Testis (tissue), 5 donors: Measurements from ENCODE around the gene KCNH6. TPM values are rescaled to one million over a fixed set of nuclear protein-coding genes. Genes with fewer than 3 reads are reported as not detected.

Experiments used
- DNase-seq: peaks from one replicate; pipeline ENCODE4 v3.0.0-alpha.2; 2019
- H3K27ac ChIP-seq, 2 donors: fragments of 200-600 bp; sonication (generic); one replicate each; pipeline ENCODE4 v1.5.1; 2019
- H3K27me3 ChIP-seq: fragments of 200-600 bp; sonication (generic); one replicate; pipeline ENCODE4 v1.5.1; 2019
- H3K36me3 ChIP-seq: fragments of 200-600 bp; sonication (generic); one replicate; pipeline ENCODE4 v1.5.1; 2017; ENCODE audit warnings: low read depth; ENCODE audit errors: missing control alignments
- H3K4me1 ChIP-seq: fragments of 200-600 bp; sonication (generic); one replicate; pipeline ENCODE4 v1.5.1; 2019
- H3K4me3 ChIP-seq, 2 donors: fragments of 200-600 bp; sonication (generic); one replicate each; pipeline ENCODE4 v1.5.1; 2017 to 2019
- H3K9me3 ChIP-seq: fragments of 200-600 bp; sonication (generic); one replicate; pipeline ENCODE4 v1.5.1; 2017
- CTCF ChIP-seq, 3 experiments: fragments of 450-650 bp in 2 of 3; fragments of 200-600 bp in 1 of 3; sonication (generic) in 1 of 3; IDR thresholded peaks; one replicate each; pipeline ENCODE4 v1.5.1; 2016 to 2019; ENCODE audit warnings: antibody characterized with exemption in 3 of 3, mild to moderate bottlenecking in 2 of 3, moderate library complexity in 1 of 3
- POLR2A ChIP-seq: fragments of 450-650 bp; IDR thresholded peaks from one replicate; pipeline ENCODE4 v1.6.1; 2017; ENCODE audit warnings: antibody characterized with exemption, mild to moderate bottlenecking, moderate library complexity
- WGBS, 2 donors: methylation state at CpG; one replicate each; pipeline ENCODE4 v1.1.5; 2018; 5-methylcytosine and 5-hydroxymethylcytosine counted together
- intact Hi-C: fragments of 100-400 bp; cut with DNase I; formaldehyde crosslinking; loops from one replicate; pipeline ENCODE4 v1.15.1; 2023; ENCODE audit warnings: low total_unique reads
- long read RNA-seq, 2 donors: transcript quantifications; one replicate each; lab custom pipeline, GENCODE V29; 2026
- polyA plus RNA-seq: library from polyadenylated mRNA; stranded (reverse); fragments of 350-450 nt; fragmentation: Illumina TruSeq; extraction: RNeasy Lipid Tissue Mini Kit (QIAGEN cat#74804); gene quantifications from one replicate; pipeline ENCODE4 v1.2.3, GENCODE V29; 2014; ENCODE audit warnings: low read depth, low replicate concordance; ENCODE audit not compliant: insufficient read depth
- total RNA-seq, 2 donors: library from RNA; depleted of rRNA; stranded (reverse); fragments of >200 nt; gene quantifications; one replicate each; pipeline ENCODE4 v1.2.3, GENCODE V29; 2016

KCNH6 gene
- total RNA-seq (under 1 TPM; 0.79 to 0.99 TPM), polyA plus RNA-seq (1.7 TPM)
- long read RNA-seq, donor 1: 0 reads
- long read RNA-seq, donor 2: 0 reads

- TF ChIP-seq CTCF (IDR thresholded peaks at IDR 0.05) (no peak), POLR2A (no peak)
- H3K27ac ChIP-seq: no peak within 1 kb of the TSS
- peak within 1 kb of the TSS; percentile 24 to 26 for H3K4me3 ChIP-seq
- no peak for DNase-seq
- H3K4me1 ChIP-seq: no peaks in the 10 kb centered on the region
- no peaks in the 10 kb centered on the region for H3K27me3 ChIP-seq
- WGBS, 2 donors: 12 to 13% methylated on average over 28 to 38 of the region's 38 CpGs
- intact Hi-C loops: no loop called here
- no peaks in the 10 kb centered on the region for H3K36me3 ChIP-seq
- no peaks in the 10 kb centered on the region for H3K9me3 ChIP-seq
Observed at GRCh38 chr17:63523253-63523855, at the start of gene KCNH6. TSS of gene KCNH6 (plus strand) at chr17:63523358. CDS start at chr17:63523414, 56 bp downstream.

DNA sequence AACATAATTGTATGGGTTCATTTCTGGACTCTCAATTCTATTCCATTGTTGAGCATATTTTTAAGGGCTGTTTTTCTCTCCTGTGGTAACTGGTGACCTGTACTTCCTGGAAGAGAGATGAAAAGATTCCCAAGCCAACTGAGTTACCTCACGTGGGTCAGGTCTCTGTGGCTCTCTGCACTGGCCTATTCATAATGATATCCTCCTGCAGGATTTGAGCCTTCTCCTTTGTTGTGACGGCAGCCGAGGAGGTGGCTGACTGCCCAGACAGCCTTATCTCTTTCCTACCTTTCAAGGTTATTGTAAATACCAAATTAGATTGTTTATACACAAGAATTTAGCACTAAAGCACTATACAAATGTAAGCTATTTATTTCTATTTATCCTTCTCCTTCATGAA, 49.0 kb upstream of the KCNH6 start:
- WGBS, 2 donors: 13 to 33% methylated on average over 3 of the region's 3 CpGs
- Histone ChIP-seq H3K36me3 (no peaks in the 10 kb centered on the region), H3K9me3 (no peaks in the 10 kb centered on the region), H3K4me1 (peaks cover 32% of the 10 kb centered on the region), H3K27me3 (no peaks in the 10 kb centered on the region), H3K4me3 (no peak overlapping the region), H3K27ac (peak overlapping the region in 1 of 2 donors; percentile 69)
- peak; percentile 89 for DNase-seq
- no peak for TF ChIP-seq CTCF (IDR thresholded peaks at IDR 0.05)
- intact Hi-C loops: loop anchor here (10.0 kb wide), 1 partner anchor 61 kb away; no protein-coding TSS in a partner anchor

DNA sequence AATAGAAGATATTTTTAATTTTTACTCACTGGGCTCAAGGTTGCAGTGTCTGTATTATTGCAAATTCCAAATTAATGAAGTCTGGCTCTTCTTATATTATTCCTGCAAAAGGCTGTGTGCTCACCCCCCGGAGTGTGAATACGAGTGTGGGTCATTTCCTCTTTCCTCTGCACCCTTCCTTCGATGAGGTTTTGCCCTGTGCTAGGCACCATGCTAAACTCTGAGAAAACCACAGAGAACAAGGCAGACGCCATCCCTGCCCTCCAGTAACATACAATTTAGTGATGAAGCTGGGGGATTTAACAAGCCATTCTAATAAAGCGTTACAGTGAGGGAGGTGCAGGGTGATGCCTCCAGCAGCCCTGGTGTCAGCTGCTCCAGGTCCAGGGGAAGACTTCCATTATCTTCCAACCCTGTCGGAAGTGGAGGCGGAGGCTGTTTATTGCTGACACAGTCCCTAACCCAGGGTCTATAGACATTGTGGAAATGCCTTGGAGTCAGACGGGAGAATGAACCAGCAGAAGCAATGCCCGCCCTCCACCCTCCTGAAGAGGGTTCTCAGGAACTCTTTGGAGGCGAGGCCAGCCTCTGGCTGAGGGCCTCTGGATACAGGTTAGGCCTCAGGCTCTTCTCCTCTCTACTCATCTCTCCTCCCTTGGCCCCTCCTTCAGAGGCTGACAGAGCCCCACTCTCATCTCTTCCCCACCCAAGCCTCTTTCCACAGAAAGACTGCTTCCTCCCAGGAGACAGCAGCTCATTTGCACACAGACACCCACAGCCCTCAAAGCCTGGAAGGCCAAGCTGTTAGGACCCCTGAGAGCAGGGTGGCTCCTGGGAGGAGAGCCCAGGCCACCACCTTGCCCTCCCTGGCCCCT, 48.3 kb upstream of the KCNH6 start:
- Histone ChIP-seq H3K36me3 (no peaks in the 10 kb centered on the region), H3K27ac (peak overlapping the region; percentile 34 to 69), H3K27me3 (no peaks in the 10 kb centered on the region), H3K4me3 (no peak overlapping the region), H3K4me1 (peaks cover 32% of the 10 kb centered on the region), H3K9me3 (no peaks in the 10 kb centered on the region)
- TF ChIP-seq POLR2A: no peak
- no peak for TF ChIP-seq CTCF (IDR thresholded peaks at IDR 0.05)
- intact Hi-C loops: loop anchor here (10.0 kb wide), 1 partner anchor 60 kb away; no protein-coding TSS in a partner anchor
- WGBS, 2 donors: 39 to 55% methylated on average over 9 to 10 of the region's 10 CpGs
- no peak for DNase-seq

DNA sequence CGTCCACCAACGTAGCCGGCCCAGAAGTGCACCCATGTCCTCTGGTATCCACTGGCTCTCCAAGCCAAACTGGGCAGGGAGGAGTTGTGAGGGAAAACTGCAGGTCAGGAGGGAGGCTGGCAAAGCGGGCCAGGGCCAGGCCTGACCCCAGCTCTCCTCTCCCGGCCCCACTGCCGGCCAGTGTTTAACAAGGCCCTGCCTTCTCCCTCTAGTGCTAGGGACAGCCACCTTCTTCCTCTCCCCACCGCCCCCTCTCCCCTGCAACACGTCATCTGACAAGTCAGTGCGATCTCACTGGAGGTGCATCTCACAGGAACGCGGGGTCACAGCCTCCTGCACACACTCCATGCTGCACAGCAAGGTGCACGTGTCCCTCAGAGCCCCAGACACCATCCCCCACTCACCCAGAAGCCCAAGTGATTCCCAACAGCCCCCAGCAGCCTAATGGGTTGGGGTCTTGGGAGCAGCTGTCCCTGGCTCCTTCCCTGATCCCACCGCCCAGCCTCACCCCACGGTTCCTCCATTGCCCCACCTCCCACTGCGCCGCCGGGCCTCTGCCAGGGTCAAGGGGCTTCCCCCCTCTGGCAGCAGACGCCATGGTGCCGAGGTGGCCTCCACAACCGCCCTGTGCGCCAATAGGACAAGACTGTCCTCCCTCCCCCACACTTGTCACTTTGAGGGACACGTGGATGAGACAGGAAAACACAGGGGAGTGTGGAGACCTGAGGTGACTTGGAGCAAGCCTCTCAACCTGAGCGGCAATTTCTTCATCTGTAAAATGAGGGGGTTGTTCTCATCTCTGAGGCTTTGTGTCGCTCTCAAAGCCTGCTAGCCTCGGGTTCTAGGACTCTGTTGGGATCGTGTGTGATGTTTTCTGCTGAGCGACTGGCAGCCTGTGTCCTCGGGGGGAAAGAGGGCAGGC, 47.4 kb upstream of the KCNH6 start:
- no peak for DNase-seq
- peak overlapping the region in 1 of 2 donors; percentile 69 for H3K27ac ChIP-seq
- peaks cover 32% of the 10 kb centered on the region for H3K4me1 ChIP-seq
- no peaks in the 10 kb centered on the region for H3K36me3 ChIP-seq
- WGBS, 2 donors: 47 to 49% methylated on average over 18 to 28 of the region's 28 CpGs
- H3K27me3 ChIP-seq: no peaks in the 10 kb centered on the region
- H3K9me3 ChIP-seq: no peaks in the 10 kb centered on the region
- H3K4me3 ChIP-seq: peak overlapping the region; percentile 49 to 59
- intact Hi-C loops: loop anchor here (10.0 kb wide), 1 partner anchor 59 kb away; no protein-coding TSS in a partner anchor
- TF ChIP-seq CTCF (IDR thresholded peaks at IDR 0.05) (no peak), POLR2A (no peak)
